Measurements from ENCODE around the gene GNAQ.

GNAQ gene

DNA sequence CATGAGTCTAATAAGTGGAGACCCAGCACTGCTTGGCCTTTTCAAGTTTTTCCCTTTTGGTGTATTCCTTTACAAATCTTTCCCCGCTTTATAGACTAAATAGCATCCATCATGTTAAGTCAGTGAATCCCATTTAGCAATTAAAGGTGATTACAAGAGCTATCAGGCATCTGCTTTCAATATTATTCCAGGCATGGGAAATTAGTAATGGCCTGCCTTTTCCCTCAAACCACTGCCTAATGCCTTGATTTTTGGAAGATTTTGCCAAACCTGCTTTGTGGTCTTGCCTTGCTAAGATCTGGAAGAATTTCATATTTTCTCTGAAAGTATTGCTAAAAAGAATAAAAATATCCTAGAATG lies 280.6 kb downstream of the GNAQ start:
- TF ChIP-seq, protein P1, sequence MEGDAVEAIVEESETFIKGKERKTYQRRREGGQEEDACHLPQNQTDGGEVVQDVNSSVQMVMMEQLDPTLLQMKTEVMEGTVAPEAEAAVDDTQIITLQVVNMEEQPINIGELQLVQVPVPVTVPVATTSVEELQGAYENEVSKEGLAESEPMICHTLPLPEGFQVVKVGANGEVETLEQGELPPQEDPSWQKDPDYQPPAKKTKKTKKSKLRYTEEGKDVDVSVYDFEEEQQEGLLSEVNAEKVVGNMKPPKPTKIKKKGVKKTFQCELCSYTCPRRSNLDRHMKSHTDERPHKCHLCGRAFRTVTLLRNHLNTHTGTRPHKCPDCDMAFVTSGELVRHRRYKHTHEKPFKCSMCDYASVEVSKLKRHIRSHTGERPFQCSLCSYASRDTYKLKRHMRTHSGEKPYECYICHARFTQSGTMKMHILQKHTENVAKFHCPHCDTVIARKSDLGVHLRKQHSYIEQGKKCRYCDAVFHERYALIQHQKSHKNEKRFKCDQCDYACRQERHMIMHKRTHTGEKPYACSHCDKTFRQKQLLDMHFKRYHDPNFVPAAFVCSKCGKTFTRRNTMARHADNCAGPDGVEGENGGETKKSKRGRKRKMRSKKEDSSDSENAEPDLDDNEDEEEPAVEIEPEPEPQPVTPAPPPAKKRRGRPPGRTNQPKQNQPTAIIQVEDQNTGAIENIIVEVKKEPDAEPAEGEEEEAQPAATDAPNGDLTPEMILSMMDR (conservative IDR thresholded peaks at IDR 0.05; ENCODE audit: low read depth, low read length), result no peak
- no peak for DNase-seq (ENCODE audit: low read depth)
- no peak overlapping the region for H3K4me3 ChIP-seq (ENCODE audit: low read length)

DNA sequence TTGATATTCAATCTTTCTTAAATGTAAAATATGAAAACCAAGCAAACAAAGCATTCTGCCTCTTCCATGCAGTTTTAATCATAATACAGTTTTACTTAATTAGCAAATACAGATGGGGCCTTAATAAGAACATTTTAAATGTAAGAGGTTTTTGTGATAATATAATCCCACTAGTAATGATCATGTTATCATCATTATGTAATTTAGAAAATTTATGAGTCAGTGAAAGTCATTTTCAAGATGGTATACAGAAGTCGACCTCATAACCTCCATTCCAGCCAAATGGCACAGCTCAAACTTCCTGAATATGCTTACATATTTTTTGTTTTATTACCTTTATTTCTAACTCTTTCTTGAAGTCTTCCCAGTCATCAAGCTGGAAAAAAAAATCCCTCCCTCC lies 281.3 kb downstream of the GNAQ start:
- TF ChIP-seq, protein P1 (conservative IDR thresholded peaks at IDR 0.05; ENCODE audit: low read depth, low read length), result no peak
- H3K4me3 ChIP-seq (ENCODE audit: low read length), result no peak overlapping the region
- no peak for DNase-seq (ENCODE audit: low read depth)

DNA sequence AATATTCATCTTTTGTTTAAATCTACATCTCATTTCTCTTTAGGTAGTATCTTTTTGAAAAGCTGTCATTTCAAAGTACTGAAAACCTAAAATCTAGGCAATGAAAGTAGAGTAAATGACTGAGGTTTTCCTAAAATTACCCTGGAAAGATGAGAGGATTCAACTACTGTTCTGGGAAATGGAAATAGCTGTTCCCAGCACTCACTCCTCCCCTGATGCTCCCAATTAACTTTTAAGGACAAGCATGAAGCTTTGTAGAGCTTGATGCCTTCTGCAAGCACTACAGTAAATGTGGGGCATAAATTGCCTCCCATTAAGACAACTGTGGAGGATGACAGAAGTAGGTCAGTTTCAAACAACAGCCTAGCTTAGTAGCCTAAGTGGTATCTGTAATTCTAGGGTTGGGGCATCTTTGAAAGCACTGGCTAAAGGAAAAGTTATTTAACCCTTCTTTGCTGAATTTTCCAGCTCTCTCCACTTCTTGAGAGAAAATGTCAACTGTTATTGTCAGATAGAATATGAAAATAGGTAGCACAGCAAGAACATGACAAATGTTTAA lies 283.3 kb downstream of the GNAQ start:
- no peak for DNase-seq (ENCODE audit: low read depth)
- TF ChIP-seq, protein P1 (conservative IDR thresholded peaks at IDR 0.05; ENCODE audit: low read depth, low read length), result no peak
- H3K4me3 ChIP-seq (ENCODE audit: low read length), result no peak overlapping the region

DNA sequence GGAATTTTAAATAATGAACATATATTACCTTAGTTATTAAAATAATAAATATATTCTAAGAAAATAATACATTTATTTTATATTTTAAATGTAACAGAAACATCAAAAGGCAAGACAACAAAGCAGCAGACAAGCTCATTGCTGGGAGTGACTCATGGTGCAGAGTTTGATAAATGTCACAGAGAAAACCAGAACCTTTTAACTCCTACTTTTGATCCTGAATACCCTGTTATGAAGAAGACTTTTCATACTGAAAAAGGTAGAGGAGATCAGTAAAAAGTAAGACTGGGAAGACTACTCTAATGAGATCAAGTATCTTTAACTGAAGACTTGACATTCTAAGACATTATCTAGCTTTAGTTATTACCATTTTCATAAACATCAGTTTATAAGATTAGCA lies 284.4 kb downstream of the GNAQ start:
- H3K4me3 ChIP-seq (ENCODE audit: low read length), result no peak overlapping the region
- TF ChIP-seq, protein P1 (conservative IDR thresholded peaks at IDR 0.05; ENCODE audit: low read depth, low read length), result no peak
- DNase-seq (ENCODE audit: low read depth), result no peak

DNA sequence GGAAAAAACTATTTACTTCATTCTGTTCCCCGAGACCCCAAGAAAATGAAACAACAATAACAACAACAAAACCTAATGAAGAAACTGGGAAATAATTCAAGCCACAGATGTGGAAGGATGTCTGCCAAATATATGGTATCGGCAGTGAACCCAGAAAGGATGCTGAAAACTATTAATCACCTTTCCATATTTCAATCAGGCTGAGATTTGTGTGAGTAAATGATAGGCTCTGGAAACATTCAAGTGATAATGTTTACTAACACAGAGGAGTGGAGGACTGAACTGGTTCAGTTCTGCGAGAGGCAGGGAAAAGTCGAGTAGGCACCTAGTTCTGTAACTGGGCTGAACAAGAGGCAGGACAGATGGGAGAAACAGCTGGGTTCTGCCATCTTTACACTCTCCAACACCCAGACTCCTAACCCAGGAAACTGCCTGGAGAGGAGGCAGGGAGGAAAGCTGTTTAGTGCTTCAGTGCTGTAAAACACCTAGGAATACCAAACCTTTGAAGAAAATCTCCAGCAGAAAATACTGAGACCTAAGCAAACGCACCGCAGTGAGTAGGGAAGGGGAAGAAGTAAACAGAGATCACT lies 286.7 kb downstream of the GNAQ start:
- TF ChIP-seq, protein P1 (conservative IDR thresholded peaks at IDR 0.05; ENCODE audit: low read depth, low read length), result no peak
- H3K4me3 ChIP-seq (ENCODE audit: low read length), result no peak overlapping the region
- DNase-seq (ENCODE audit: low read depth), result no peak

DNA sequence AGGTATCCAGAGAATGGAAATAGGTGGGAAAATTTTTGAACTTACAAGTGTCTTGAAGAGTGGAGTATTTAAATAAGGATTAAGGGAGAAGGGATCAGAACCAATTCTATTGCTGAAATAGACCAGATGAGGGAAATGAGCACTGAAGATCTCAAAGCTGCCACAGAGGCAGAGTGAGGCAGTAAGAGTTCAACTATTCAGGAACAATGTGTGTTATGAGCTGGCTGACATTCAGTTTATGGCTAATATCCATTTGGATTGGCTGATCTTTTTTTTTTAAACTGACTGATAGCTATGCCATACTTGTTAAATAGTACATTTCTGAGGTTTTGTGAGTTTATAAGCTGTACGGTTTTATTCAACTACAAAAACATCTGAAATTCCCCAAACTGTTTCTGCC lies 288.2 kb downstream of the GNAQ start:
- TF ChIP-seq, protein P1 (conservative IDR thresholded peaks at IDR 0.05; ENCODE audit: low read depth, low read length), result no peak
- no peak overlapping the region for H3K4me3 ChIP-seq (ENCODE audit: low read length)
- no peak for DNase-seq (ENCODE audit: low read depth)

DNA sequence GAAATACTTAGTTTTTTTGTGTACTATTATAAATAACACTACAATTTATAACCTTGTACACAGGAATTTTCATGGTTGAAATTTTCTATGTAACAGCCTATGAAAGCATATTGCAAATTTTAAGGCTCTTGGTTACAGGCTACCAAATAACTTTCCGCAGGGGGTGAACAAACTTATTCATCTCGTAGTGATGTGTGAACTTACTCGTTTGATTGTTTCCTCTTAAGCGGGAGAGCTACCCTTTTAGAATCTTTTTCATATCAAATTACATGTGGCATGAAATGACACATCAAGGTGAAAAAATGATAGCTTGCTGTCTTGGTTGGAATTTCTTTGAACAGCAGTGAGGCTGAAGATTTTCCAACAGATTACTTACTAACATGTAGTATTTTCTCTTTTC lies 292.7 kb downstream of the GNAQ start:
- TF ChIP-seq, protein P1 (conservative IDR thresholded peaks at IDR 0.05; ENCODE audit: low read depth, low read length), result no peak
- no peak for DNase-seq (ENCODE audit: low read depth)
- no peak overlapping the region for H3K4me3 ChIP-seq (ENCODE audit: low read length)
